Measurements from ENCODE around the gene TSPAN11.

DNA sequence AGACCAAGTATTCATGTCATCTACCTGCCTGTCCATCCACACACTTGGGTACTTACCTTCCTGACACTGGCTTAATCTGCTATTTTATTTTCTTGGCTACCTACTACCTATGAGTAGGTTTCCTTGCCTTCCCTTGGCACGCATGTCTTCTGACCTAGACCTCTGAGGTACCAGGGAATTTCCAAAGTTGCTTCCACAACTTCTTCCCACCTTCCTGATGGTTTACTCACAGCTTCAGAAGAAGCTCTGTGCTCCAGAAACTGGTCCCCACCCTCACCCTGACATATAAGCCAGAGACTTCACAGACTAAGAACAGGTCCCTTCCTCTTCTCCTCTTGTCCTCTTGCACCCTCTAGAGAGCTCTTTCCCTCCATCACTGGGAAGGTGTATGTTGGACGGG lies 111.4 kb downstream of the TSPAN11 start:
- TF ChIP-seq, protein P1, sequence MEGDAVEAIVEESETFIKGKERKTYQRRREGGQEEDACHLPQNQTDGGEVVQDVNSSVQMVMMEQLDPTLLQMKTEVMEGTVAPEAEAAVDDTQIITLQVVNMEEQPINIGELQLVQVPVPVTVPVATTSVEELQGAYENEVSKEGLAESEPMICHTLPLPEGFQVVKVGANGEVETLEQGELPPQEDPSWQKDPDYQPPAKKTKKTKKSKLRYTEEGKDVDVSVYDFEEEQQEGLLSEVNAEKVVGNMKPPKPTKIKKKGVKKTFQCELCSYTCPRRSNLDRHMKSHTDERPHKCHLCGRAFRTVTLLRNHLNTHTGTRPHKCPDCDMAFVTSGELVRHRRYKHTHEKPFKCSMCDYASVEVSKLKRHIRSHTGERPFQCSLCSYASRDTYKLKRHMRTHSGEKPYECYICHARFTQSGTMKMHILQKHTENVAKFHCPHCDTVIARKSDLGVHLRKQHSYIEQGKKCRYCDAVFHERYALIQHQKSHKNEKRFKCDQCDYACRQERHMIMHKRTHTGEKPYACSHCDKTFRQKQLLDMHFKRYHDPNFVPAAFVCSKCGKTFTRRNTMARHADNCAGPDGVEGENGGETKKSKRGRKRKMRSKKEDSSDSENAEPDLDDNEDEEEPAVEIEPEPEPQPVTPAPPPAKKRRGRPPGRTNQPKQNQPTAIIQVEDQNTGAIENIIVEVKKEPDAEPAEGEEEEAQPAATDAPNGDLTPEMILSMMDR (IDR thresholded peaks at IDR 0.05): no peak
- no peak for TF ChIP-seq POLR2A (IDR thresholded peaks at IDR 0.05)
- TF ChIP-seq POLR2AphosphoS5 (IDR thresholded peaks at IDR 0.05): no peak

All from suprapubic skin (tissue), 4 donors.